Activated naive CD8-positive, alpha-beta T cell treated with anti-CD3 and anti-CD28 coated beads, Interleukin-2, amount 10 ng/mL, durations not matched to agents 7 days and 5 days (primary cell): Measurements from ENCODE around the gene SUCLG2. TPM values are rescaled to one million over a fixed set of nuclear protein-coding genes. Genes with fewer than 3 reads are reported as not detected.
A peak's percentile ranks its signal among the peaks of the same experiment; 100 is the strongest.

Source experiments
- ATAC-seq: fragments of 150-1000 bp; cut with Tn5 transposase; one replicate; pipeline ENCODE4 v1.10.0; 2021; ENCODE audit warnings: low read depth, moderate library complexity
- POLR2A ChIA-PET: fragments of 350-600 bp; sonication (Branson Sonifier 250); formaldehyde crosslinking; loops from one replicate; lab custom pipeline; 2021; ENCODE audit warnings: antibody characterized with exemption; lab: Charles Lee
- DNase-seq: peaks from one replicate; pipeline ENCODE4 v3.0.0; 2021
- H3K27ac Mint-ChIP-seq: one replicate; pipeline ENCODE4 v1.8.0; 2022; ENCODE audit warnings: mild to moderate bottlenecking, mixed read lengths
- H3K27me3 Mint-ChIP-seq: one replicate; pipeline ENCODE4 v1.8.0; 2022; ENCODE audit warnings: mild to moderate bottlenecking, moderate library complexity, mixed read lengths
- H3K36me3 Mint-ChIP-seq: one replicate; pipeline ENCODE4 v1.8.0; 2021; ENCODE audit warnings: mild to moderate bottlenecking, mixed read lengths
- H3K4me1 Mint-ChIP-seq: one replicate; pipeline ENCODE4 v1.8.0; 2021; ENCODE audit warnings: mixed read lengths
- H3K4me3 Mint-ChIP-seq: one replicate; pipeline ENCODE4 v1.8.0; 2022; ENCODE audit warnings: mild to moderate bottlenecking, moderate library complexity, mixed read lengths
- H3K9me3 Mint-ChIP-seq: one replicate; pipeline ENCODE4 v1.8.0; 2021; ENCODE audit warnings: mixed read lengths
- total RNA-seq, 2 experiments: library from RNA; stranded (reverse); gene quantifications; one replicate each; pipeline ENCODE4 v1.2.3, GENCODE V29; 2021

SUCLG2 gene
- total RNA-seq, 2 experiments from 2014 or later: 64.0 to 68.2 TPM

DNA sequence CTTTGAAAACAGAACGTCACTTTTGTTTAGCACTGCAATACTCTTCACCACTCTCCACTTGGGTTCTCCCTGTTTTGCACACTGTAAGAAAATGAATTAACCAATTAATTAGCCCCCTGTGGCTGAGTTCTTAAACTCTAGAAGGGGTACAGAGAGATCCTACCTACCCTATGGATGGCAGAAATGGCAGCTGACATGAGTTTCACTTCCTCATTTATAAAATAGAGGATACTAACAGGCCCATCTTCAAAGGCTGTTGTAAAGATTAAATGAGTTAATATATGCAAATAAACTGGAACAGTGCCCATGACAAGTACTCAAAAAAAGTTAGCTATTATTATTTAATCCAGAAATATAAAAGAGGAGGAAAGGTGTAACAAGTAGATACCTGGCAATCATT, 36.9 kb downstream of the SUCLG2 start:
- Mint-ChIP-seq H3K4me3 (no peak overlapping the region), H3K9me3 (peaks cover 2% of the 10 kb centered on the region), H3K36me3 (peaks cover 66% of the 10 kb centered on the region), H3K27ac (no peak overlapping the region), H3K4me1 (peaks cover 5% of the 10 kb centered on the region), H3K27me3 (no peaks in the 10 kb centered on the region)
- ATAC-seq (no peak), DNase-seq (no peak)
- POLR2A ChIA-PET: no interaction called here

DNA sequence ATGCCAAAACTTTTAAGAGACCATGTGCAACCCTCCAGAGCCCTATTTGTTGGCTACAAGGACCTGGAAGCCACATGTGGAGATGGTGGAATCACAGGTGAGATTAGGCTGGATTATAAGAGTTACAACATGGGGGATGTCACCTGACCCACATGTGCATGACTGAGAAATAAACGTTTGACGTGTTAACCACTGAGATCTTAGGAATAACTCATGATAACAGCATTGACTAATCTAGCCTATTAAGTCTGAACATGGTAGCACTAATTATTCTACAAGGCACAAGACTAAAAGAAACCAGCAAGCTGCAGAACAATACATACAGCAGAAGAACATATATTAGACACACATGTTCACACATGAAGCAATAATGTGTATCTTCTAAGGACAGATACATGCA, 38.4 kb downstream of the SUCLG2 start:
- Mint-ChIP-seq H3K27ac (no peak overlapping the region), H3K4me1 (peaks cover 7% of the 10 kb centered on the region), H3K4me3 (no peak overlapping the region), H3K27me3 (no peaks in the 10 kb centered on the region), H3K36me3 (peaks cover 70% of the 10 kb centered on the region), H3K9me3 (peaks cover 2% of the 10 kb centered on the region)
- POLR2A ChIA-PET: no interaction called here
- ATAC-seq (no peak), DNase-seq (no peak)

DNA sequence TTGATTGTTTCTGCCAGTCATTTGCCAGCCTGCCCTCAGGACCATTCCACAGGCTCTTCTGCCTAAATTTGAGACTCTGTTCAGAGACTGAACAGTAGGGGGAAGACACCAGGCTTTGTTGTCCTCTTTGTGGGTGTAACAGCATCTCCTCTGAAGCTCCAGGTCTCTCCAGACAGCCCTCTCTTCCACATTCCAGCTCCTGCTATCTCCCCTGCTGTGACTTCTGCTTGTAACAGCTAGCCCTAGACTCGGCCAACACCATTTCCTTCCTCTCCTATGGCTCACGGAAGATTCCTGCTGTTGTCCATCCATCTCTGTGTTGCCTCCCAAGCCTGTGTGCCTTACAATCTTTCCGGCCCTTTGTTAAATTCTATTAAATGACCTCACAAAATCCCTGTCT, 40.2 kb downstream of the SUCLG2 start:
- POLR2A ChIA-PET: no interaction called here
- Mint-ChIP-seq H3K9me3 (peaks cover 2% of the 10 kb centered on the region), H3K4me1 (peaks cover 5% of the 10 kb centered on the region), H3K4me3 (no peak overlapping the region), H3K27me3 (no peaks in the 10 kb centered on the region), H3K36me3 (peaks cover 76% of the 10 kb centered on the region), H3K27ac (no peak overlapping the region)
- DNase-seq (no peak), ATAC-seq (no peak)

DNA sequence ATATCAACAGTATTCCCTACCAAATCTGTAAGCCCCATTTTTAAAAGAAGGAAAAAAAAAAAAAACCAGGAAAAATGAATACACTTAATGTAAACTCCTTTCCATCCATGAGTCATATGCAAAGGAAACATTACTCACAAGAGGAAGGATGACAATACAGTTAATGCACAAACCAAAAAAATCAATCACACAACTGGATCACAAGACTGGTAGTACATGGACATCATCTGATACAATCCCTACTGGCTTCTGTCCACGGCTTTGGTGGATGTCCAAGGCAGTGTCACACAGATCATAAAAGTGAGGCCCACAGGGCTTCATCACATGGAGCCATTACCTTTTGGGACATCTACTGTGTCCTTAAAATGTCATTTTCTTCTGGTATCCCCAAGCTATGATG, 44.0 kb downstream of the SUCLG2 start:
- Mint-ChIP-seq H3K9me3 (peaks cover 1% of the 10 kb centered on the region), H3K27me3 (no peaks in the 10 kb centered on the region), H3K4me1 (peaks cover 9% of the 10 kb centered on the region), H3K36me3 (peaks cover 81% of the 10 kb centered on the region), H3K27ac (no peak overlapping the region), H3K4me3 (no peak overlapping the region)
- ATAC-seq (no peak), DNase-seq (no peak)
- POLR2A ChIA-PET: no interaction called here

DNA sequence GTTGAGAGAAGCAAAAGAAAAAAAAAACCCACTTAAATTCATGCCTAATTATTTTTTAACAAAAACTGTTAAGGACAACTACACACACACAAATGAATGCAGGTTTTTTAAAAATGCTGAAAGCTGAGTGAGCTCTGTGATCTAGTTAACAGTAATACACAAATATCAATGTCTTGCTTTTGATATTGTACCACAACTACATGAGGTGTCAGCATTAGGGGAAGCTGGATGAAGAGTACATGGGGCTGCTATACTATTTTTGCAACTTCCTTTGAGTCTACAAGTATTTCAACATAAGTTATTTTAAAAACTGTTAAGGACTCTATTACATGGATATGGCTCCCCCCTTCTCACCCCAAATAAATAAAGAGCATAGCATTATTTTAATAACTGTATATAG, 44.7 kb downstream of the SUCLG2 start:
- no peaks in the 10 kb centered on the region for H3K27me3 Mint-ChIP-seq
- DNase-seq (no peak), ATAC-seq (no peak)
- H3K9me3 Mint-ChIP-seq: peaks cover 1% of the 10 kb centered on the region
- H3K4me3 Mint-ChIP-seq: no peak overlapping the region
- POLR2A ChIA-PET: interaction anchor here (0.6 kb wide), 1 partner anchor 16 kb away, joined by 3 read pairs; no protein-coding TSS in a partner anchor
- no peak overlapping the region for H3K27ac Mint-ChIP-seq
- H3K36me3 Mint-ChIP-seq: peaks cover 81% of the 10 kb centered on the region
- peaks cover 13% of the 10 kb centered on the region for H3K4me1 Mint-ChIP-seq

DNA sequence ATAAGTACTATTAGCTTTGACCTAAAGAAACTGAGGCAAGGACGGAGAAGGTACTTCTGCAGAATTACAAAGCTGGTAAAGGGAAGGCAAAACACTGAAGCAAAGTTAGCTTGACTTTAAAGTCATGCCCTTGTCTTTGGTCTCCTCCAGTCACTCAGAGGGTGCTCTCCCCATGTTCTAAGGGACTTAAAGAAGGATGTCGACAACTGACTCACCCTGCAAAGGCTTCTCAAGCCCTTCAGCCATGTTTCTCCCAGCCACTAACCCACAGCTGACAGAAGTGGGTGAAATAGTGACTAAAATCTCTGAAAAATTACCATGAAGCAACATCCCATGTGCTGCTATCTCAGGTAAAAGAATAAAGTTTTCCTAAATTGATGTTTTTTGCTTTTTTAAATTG, 46.4 kb downstream of the SUCLG2 start:
- POLR2A ChIA-PET: no interaction called here
- DNase-seq (no peak), ATAC-seq (no peak)
- Mint-ChIP-seq H3K4me1 (peaks cover 26% of the 10 kb centered on the region), H3K27me3 (no peaks in the 10 kb centered on the region), H3K9me3 (peaks cover 1% of the 10 kb centered on the region), H3K36me3 (peaks cover 81% of the 10 kb centered on the region), H3K4me3 (no peak overlapping the region), H3K27ac (no peak overlapping the region)

DNA sequence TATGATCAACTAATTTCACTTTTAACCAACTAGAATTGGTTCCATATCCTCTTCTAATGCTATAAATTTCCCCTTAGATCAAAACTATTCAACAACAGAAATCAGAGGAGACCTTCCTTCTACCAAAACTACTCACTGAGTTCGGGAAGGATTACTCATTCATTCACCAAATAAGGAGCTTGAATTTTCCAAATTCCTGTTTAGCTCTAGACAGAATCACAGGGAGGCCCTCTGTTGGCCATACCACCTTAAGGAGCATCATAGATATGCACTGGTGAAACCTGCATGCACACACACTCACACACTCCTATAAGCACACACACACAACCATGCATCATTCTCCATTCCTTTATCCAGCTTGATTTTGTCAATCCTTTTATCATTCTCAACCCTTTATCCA, 49.0 kb downstream of the SUCLG2 start:
- no peak for DNase-seq
- Mint-ChIP-seq H3K36me3 (peaks cover 71% of the 10 kb centered on the region), H3K27me3 (no peaks in the 10 kb centered on the region), H3K4me1 (peaks cover 45% of the 10 kb centered on the region), H3K27ac (no peak overlapping the region), H3K9me3 (peaks cover 1% of the 10 kb centered on the region), H3K4me3 (no peak overlapping the region)
- POLR2A ChIA-PET: no interaction called here
- ATAC-seq: no peak

DNA sequence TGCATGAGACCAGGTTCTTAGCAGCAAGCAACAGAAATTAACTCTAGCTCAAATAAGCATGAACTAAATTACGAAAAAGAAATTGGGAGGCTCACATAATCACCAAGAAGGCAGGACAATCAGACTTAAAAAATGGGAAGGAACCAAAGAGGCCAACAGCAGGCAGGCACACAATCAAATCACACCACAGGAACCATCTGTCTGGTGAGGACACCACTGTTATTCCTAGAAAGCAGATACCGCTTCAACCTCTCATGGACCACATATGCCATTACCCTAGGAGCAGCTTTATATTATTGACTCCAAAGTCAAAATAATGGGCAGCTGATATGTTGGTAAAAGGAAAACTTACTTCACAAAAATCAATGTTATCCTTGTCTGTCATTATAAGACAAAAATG, 51.6 kb downstream of the SUCLG2 start:
- Mint-ChIP-seq H3K4me3 (peak overlapping the region; percentile 83), H3K4me1 (peaks cover 58% of the 10 kb centered on the region), H3K36me3 (peaks cover 62% of the 10 kb centered on the region), H3K27me3 (no peaks in the 10 kb centered on the region), H3K9me3 (no peaks in the 10 kb centered on the region), H3K27ac (peak overlapping the region; percentile 9)
- POLR2A ChIA-PET: interaction anchor here (0.9 to 4.3 kb wide), 2 partner anchors 52 to 130 kb away, joined by 3 to 28 read pairs; partner anchors contain the start of gene SUCLG2
- DNase-seq (no peak), ATAC-seq (no peak)

DNA sequence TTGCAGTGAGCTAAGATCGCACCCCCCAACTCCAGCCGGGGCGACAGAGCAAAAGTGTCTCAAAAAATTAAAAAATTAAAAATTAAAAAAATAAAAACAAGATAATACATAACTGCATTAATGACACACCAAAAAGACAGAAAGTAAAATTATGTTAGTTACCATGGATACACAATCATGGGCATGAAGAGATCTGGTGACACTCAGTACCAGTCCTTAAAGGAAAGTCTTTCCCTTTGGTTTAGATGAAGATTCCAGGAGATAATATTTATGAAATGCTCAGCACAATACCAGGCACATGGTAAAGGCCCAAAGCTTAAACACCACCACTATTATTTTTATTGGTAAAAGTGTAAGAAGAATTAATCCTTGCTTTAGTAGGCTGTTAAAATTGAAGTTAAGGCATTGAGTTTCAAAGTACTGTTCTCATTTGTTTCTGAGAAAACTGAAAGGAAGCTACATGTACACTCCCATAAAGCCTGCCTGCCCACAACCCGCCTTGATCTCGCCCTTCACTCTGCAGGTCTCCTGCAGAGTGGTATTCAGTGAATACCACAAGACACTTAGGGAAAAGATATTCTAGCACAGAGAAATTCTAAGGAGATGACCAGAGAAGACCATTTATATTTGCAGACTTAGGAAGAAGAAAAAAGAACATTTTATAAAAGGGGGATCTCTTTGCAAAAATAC, 52.3 kb downstream of the SUCLG2 start:
- peaks cover 61% of the 10 kb centered on the region for H3K36me3 Mint-ChIP-seq
- ATAC-seq (peak; percentile 86), DNase-seq (no peak)
- H3K9me3 Mint-ChIP-seq: no peaks in the 10 kb centered on the region
- peak overlapping the region; percentile 88 for H3K27ac Mint-ChIP-seq
- H3K4me3 Mint-ChIP-seq: peak overlapping the region; percentile 83
- H3K27me3 Mint-ChIP-seq: no peaks in the 10 kb centered on the region
- peaks cover 60% of the 10 kb centered on the region for H3K4me1 Mint-ChIP-seq
- POLR2A ChIA-PET: interaction anchor here (0.9 to 4.3 kb wide), 2 partner anchors 53 to 129 kb away, joined by 3 to 28 read pairs; partner anchors contain the start of gene SUCLG2

DNA sequence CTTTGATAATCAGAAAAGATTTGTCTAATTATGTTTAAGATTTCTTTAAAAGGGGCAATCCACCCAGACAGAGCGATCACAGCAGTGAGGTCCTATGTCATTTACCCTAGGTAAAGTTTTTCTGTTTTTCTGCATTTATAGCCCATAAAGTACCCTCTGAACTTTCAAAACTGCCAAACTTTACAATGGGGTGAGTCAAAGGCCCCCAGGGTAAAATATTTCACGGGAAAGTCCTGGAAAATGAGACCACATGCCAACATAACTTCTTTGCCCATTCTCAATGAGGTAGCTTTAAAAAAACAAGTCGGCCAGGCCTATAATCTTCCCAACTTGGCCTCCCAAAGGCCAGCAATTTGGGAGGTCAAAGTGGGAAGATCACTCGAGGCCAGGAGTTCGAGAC, 53.0 kb downstream of the SUCLG2 start:
- POLR2A ChIA-PET: interaction anchor here (4.3 kb wide), 1 partner anchor 54 kb away, joined by 28 read pairs; the partner anchor contains the start of gene SUCLG2
- H3K4me1 Mint-ChIP-seq: peaks cover 64% of the 10 kb centered on the region
- peak overlapping the region; percentile 64 for H3K27ac Mint-ChIP-seq
- no peaks in the 10 kb centered on the region for H3K27me3 Mint-ChIP-seq
- no peak for DNase-seq
- peak overlapping the region; percentile 15 for H3K4me3 Mint-ChIP-seq
- H3K36me3 Mint-ChIP-seq: peaks cover 58% of the 10 kb centered on the region
- ATAC-seq: no peak
- no peaks in the 10 kb centered on the region for H3K9me3 Mint-ChIP-seq

DNA sequence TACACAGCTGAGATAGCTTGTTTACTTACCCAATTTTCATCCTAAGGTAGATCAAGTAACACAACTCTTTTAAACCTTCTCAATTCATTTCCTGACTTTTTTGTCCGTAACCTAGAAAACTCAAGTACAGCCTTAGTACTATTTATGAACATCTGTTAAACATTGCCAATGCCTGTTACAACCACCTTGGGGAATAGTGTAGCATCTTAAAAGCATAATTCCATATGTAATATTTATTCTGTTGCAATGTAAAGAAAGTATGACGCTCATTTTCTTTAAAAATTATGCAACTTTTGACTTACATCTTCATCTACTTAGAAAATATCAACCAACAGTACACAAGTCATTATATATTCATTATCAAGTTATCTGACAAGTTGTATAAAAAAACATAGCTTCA, 54.6 kb downstream of the SUCLG2 start:
- POLR2A ChIA-PET: interaction anchor here (4.3 kb wide), 1 partner anchor 55 kb away, joined by 28 read pairs; the partner anchor contains the start of gene SUCLG2
- H3K27me3 Mint-ChIP-seq: no peaks in the 10 kb centered on the region
- peaks cover 57% of the 10 kb centered on the region for H3K36me3 Mint-ChIP-seq
- no peaks in the 10 kb centered on the region for H3K9me3 Mint-ChIP-seq
- peaks cover 64% of the 10 kb centered on the region for H3K4me1 Mint-ChIP-seq
- ATAC-seq (no peak), DNase-seq (no peak)
- H3K27ac Mint-ChIP-seq: peak overlapping the region; percentile 18
- no peak overlapping the region for H3K4me3 Mint-ChIP-seq

DNA sequence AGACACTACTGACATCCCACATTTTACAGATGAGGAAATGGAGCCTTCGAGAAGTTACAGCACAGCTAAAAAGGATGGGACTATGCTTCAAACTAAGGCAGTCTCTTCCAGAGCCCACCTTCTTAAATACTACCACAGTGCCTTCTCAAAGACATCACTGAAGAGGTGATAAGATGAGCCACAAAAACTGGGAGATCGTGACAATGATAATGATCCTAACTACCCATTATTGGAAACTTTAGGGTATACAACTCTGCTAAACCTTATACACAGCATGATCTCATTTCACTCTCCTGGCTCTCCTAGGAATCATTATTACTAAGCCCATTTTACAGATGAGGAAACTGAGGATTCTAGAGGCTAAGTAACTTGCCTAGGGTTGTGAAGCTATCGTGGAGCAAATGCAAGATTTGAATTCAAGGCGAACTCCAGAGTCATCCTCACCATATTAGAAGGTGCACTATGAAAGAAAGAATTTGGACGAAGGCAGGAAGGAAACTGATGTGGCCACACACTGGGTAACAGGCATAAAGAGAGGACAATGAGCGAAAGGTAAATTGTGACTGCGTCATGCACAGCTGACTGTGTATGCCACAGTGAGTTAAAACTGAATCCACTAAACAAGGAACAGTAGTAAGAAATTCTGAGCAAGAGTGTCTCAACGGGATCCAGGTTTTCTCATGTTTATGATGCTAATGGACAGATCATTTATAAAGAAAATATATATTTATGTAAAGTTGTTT, 55.4 kb downstream of the SUCLG2 start:
- Mint-ChIP-seq H3K4me3 (no peak overlapping the region), H3K36me3 (peaks cover 55% of the 10 kb centered on the region), H3K27me3 (no peaks in the 10 kb centered on the region), H3K9me3 (no peaks in the 10 kb centered on the region), H3K4me1 (peaks cover 61% of the 10 kb centered on the region), H3K27ac (peak overlapping the region; percentile 30)
- DNase-seq (no peak), ATAC-seq (no peak)
- POLR2A ChIA-PET: no interaction called here

DNA sequence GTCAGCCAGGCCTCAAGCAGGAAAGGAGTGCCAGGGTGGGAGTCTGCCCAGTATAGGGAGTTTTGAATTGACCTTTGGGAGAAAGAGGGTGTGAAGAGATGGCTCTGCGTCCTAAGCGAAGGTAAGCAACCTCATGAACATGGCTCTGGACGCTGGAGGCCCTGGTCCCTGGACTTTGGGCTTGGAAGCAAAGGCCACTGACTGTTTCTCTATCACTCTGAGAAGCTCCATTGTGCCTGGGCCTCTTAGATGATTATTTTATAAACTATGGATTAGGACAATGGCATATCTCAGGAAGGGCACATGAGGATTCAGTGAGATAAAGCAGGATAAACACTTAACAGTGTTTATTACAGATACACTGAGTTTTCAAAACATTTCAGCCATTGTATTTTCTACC, 59.0 kb downstream of the SUCLG2 start:
- Mint-ChIP-seq H3K4me3 (no peak overlapping the region), H3K27ac (no peak overlapping the region), H3K4me1 (peaks cover 33% of the 10 kb centered on the region), H3K36me3 (peaks cover 64% of the 10 kb centered on the region), H3K9me3 (peaks cover 2% of the 10 kb centered on the region), H3K27me3 (no peaks in the 10 kb centered on the region)
- ATAC-seq: no peak
- POLR2A ChIA-PET: interaction anchor here (1.2 to 1.7 kb wide), 2 partner anchors 59 to 69 kb away, joined by 5 to 6 read pairs; partner anchors contain the start of gene SUCLG2
- DNase-seq: no peak
